GM18511 (cell line): ENCODE data around the gene ARL3.
"Not testable (repeated sequence)": the region's sequence is repeated elsewhere in the genome, so short reads cannot be mapped to it uniquely, and the experiment has no call there.

Experiments used
- ATAC-seq: cut with Tn5 transposase; IDR thresholded peaks from one replicate; pipeline ENCODE4 v1.9.1; 2021; ENCODE audit warnings: mild to moderate bottlenecking, moderate library complexity; ENCODE audit not compliant: unreplicated experiment

The ARL3 gene

GRCh38 chr10:102705531-102705930 lies 8.7 kb downstream of the ARL3 start:
- no peak for ATAC-seq

- no peak for ATAC-seq
Measured at GRCh38 chr10:102704915-102705314, 9.3 kb downstream of the ARL3 start.

- no peak for ATAC-seq
Measured at GRCh38 chr10:102702742-102703141, 11.5 kb downstream of the ARL3 start.

GRCh38 chr10:102701796-102702195 lies 12.4 kb downstream of the ARL3 start:
- no peak for ATAC-seq

GRCh38 chr10:102701272-102701671 lies 12.9 kb downstream of the ARL3 start:
- ATAC-seq = no peak

- no peak for ATAC-seq
Measured at GRCh38 chr10:102698894-102699293, 15.3 kb downstream of the ARL3 start.

DNA sequence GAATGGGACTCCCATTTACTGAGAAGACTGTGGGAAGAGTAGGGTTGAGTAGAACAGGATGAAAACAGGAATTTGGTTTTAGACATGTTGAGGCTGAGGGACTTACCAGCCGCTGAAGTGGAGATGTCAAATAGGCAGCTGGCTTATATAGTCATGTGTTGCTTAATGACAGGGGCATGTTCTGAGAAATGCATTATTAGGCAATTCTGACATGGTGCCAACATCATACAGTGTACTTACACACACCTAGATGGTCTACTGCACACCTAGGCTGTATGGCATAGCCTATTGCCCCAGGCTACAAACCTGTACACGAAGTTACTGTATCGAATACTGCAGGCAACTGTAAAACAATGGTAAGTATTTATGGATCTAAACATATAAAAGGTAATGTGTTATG lies 17.5 kb downstream of the ARL3 start:
- no peak for ATAC-seq

- ATAC-seq = not testable (repeated sequence)
Measured at GRCh38 chr10:102695401-102695800, 18.8 kb downstream of the ARL3 start.

DNA sequence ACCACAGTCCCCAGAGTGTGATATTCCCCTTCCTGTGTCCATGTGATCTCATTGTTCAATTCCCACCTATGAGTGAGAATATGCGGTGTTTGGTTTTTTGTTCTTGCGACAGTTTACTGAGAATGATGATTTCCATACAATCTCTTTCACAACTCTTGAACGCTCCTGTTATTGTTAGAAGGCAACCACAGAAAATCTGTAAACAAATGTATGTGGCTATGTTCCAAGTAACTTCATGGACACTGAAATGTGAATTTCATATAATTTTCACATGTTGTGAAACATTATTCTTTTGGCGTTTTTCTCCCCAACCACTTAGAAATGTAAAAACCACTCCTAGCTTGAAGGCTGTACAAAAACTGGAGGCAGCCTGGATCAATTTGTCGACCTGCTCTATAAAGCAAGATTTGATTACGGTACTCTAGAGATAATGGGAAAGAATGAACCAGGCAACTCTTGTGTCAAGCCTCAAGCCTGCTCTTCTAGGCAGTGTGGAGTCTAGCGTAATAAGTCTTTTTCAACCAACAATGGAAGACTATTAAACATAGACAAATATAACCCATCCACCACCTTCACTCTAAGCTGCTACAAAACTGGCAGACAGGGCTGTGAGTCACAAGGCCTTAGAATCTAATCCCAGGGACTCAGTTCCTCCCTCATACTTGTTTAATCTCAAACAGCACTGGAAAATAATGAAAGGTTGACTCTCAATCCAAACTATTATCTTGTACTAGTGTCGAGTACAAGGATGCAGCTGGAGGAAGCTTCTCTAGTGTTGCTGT lies 22.7 kb downstream of the ARL3 start:
- ATAC-seq = no peak

- no peak for ATAC-seq
Measured at GRCh38 chr10:102683736-102684135, 30.5 kb downstream of the ARL3 start.

DNA sequence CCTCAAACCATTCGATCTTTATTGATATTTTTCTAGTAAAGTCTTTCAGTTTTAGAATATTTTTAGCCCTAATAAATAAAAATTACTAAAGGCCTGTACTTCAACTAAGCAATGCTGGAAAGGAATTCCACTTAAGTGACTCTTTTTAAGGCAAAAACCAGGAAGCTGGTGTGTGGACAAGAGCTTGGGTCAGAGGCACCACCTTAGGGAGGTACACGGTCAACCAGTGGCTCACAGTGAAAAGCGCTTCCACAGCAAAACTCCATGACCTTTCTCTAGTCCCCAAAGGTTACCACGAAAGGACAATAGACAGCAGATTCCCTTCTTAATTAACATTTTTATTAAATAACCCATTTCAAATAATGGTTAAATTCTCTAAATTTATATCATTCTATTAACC lies 31.2 kb downstream of the ARL3 start:
- no peak for ATAC-seq

DNA sequence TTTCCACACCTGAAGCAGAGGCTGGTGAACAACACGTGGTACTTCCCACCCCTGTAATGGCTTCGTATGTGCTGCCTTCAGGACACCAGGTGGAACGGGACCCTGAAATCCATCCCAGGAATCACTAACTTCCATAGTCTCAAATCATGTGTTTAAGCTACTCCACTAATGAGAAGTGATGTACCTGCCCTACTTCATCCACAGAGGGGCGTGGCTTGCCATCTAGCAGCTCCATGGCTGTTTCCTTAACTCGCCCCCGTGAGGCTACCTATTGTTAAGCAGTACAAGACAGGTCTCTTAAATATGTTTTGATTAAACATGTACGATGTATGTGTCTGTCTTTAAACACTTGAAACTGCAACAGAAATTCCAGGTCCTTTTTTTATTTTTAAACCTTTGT lies 31.8 kb downstream of the ARL3 start:
- ATAC-seq = no peak

DNA sequence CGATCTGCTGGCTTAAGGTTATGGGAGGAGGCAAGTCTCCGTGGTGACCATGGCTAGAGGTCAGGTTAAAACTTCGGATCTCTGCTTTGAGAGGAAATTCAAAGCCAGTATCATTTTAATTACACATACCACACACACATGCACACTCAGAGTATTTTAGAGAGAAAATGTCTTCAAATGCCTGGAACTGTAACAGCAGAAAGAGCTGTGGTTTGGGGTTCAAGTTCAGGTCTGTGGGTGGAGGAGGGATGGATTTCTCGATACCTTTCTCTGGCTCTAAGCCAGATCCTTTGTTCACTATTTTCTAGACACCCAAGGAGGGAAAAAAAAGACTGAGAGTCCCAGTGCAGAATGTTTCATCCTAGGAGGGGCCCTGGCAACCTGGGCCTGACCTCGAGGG lies 32.5 kb downstream of the ARL3 start:
- no peak for ATAC-seq

GRCh38 chr10:102679596-102679995 lies 34.6 kb downstream of the ARL3 start:
- ATAC-seq = no peak

DNA sequence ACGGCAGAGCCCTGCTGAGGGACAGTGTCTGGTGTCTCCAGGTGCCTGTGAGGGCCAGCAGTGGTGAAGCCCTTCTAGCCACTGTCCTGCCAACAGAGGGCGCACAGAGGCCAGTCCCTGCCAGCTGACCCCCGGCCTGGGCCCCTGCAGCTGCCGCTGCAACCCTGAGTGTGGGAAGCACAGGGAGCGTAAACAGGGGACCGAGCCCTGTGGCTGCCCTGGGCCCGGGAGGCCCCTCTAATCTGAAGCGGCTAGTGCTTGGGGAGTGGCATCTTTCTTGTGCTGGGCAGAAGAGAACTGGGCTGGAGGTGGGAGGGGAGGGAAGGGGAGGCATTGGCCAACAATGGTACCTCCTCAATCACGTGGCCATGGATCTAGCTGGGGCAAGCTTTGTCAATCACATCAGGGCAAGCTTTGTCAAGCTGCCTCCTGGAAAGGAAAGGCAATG lies 35.3 kb downstream of the ARL3 start:
- ATAC-seq = no peak

- ATAC-seq = no peak
Measured at GRCh38 chr10:102678068-102678400, 36.2 kb downstream of the ARL3 start.

DNA sequence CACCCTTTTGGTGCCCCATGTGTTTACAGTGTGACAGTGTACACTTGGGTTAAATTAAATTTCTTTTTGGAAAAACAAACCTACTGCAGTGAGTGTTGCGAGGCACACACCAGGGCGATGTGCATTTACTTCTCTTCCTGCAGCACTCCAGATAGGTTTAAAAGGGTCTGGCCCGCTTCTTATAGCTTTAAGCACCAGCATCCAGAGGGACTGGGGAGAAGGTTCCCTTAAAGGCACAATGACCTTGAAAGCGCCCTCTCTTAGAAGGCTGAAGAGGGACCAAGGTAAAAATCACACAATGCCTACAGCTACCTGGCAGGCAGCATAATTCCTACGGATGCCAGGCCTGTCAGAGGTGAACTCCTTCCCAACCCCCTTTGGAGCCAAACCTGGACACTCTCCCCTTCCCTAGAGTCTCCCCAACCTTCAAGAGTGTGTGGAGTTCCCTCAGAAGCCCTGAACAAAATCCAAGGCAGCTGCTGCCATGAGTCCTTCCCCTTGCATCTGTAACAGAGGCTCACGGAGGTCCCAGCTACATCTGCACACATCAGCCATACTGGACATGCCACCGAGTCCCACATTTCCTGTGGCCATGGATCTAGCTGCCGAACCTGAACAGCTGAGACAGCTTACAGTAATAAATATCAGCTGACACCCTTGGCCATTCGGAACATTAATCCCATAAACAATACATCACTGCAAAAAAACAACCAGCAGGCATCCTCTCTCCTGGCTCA lies 36.7 kb downstream of the ARL3 start:
- no peak for ATAC-seq

DNA sequence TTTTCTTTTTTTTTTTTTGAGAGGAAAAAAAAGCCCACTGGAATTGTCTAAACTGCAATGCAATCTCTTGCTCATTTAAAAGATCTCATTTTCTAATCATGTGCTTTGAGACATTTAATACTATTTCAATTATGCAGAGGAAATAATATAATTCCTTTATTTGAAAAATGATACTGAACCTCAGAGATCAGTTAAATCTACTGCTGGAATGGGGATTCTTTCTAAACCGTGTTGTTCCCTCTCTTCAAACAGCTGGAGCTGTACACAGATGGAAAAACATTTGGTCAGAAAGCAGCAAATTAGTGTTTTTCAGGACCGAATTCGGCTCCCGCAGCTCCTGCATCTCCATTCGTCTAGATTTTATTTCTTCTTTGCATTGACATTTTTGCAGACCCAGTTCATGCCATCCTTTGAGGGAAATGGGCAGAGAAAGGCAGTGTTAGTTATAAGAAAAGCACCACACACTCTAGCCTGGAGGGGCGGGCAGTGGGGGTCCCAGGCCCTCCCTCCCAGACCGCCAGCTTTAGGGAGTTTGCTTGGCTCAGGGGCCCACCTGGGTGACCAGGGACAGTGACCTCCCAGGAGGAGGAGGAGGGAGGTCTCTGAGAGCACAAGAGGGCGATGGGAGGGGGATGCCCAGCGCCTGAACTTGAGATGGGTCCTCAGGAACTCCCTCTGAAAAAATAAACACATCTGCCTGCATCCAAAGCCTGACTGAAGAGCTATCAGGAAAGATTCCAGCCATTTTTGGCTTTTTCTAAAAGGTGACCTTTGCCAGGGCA lies 37.5 kb downstream of the ARL3 start:
- ATAC-seq = no peak

DNA sequence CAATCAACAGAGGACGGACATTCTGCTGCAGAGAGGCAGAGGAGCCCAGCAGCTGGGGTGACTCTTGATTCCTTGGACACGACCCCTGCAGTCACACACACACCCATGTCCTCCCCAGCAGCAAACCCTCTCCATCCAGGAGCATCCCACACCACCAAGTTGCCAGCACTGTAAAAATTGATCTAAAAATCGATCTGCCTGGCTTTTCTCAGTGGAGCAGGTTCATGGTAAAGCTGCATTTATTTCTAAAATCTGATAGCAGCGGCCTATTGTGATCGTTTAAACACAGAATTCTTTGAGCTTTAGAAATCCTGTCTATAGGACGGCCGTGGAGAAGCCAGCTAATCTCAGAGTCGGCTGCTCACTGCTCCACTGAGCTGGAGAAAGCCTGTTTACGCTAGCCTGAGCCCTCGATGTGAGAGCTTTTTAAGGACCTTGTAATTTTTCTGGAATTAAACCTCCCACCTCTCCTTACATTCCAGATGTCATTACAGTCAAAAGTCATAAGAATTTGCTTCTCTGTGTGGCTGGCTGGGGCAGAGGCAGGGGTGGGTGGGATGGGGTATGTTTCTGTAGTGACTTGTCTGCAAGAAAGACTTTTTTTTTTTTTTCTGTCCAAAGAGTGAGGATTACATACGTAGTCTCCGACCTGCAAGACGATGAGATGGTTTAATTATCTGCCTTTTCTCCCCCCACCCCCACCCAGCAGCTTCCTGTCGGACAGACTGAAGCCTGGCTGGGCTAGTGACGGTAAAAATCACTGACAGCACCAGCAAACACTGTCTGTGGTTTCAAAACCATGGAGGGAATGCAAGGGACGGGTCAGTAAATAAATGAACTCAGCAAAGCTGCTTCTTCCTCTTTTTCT lies 38.3 kb downstream of the ARL3 start:
- peak; percentile 68 for ATAC-seq

GRCh38 chr10:102675011-102675665 lies 39.1 kb downstream of the ARL3 start:
- no peak for ATAC-seq
